ENCODE data around the gene THNSL1. TPM values are rescaled to one million over a fixed set of nuclear protein-coding genes. Genes with fewer than 3 reads are reported as not detected.
A peak's percentile ranks its signal among the peaks of the same experiment; 100 is the strongest.

The THNSL1 gene
- polyA plus RNA-seq, 2 of the 4 experiments (the other 2 are of a cell fraction) = 4.8 to 6.1 TPM

GRCh38 chr10:24984906-24985305 lies 31.5 kb upstream of the THNSL1 start:
- CTCF ChIA-PET = interaction anchor here (4.2 kb wide), 1 partner anchor 342 kb away, joined by 25 read pairs; no protein-coding TSS in a partner anchor
- FAIRE-seq (no peak), ATAC-seq (no peak), DNase-seq (ENCODE audit: low read depth in 1 of 2, low spot score in 1 of 2) (no peak)
- Histone ChIP-seq H3K4me2 (no peak overlapping the region), H3K4me3 (no peak overlapping the region), H3K4me1 (peaks cover 14% of the 10 kb centered on the region; the same call in 1 of the 3 replicates), H3K9me3 (no peaks in the 10 kb centered on the region), H3K27ac (no peak overlapping the region)
- WGBS (ENCODE audit: missing lambda C conversion rate) = 43% methylated on average over 3 of the region's 3 CpGs
- POLR2A ChIA-PET = no interaction called here
- TF ChIP-seq RCOR1 (IDR thresholded peaks at IDR 0.05; ENCODE audit: low read depth, low read length) (no peak), NR3C1 (IDR thresholded peaks at IDR 0.05) (no peak), BHLHE40 (IDR thresholded peaks at IDR 0.05; ENCODE audit: low read depth, low read length) (no peak), USF2 (IDR thresholded peaks at IDR 0.05) (no peak), NPAS2 (CRISPR knock-in tag; IDR thresholded peaks at IDR 0.05; ENCODE audit: borderline replicate concordance) (no peak)

DNA sequence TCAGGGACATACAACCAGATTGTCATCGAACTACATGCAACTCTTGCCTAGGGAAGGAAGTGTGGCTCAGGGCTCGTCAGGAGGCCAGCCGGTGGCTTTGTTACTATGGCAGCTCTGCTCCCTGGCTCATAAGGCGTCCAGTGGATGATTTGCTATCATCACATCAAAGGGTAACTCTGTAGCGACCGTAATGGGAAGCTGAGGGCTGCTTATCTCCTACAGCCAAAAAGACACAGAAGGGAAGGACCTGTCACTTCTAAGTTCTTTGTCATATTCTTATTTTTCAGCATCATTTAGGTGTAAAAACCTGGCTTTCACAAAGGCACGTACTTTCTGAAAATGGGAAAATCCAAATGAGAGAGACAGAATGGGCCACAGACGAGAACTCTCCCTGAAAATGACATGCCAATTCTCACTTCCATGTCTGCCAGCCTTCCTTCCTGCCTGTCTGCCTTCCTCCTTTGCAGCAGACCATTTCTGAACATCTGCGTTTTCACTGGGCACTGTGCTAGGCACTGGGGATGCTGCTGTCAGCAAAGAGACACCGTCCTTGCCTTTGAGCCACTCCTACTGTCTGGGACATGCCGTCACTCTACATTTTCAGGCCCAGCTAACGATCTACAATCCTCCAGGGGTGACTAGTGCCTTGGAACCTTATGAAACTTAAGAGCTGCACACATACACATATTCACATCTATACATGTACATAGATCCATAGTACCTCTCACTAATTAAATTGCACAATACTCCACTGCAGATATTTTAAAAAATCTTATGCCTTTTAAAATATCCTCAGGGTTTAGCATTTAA lies 27.4 kb upstream of the THNSL1 start:
- ChIA-PET CTCF (interaction anchor here (0.8 to 2.6 kb wide), 17 partner anchors 8 to 373 kb away, joined by 3 to 20 read pairs (median 4); no protein-coding TSS in a partner anchor), POLR2A (interaction anchor here (0.6 kb wide), 1 partner anchor 264 kb away, joined by 3 read pairs; no protein-coding TSS in a partner anchor)
- ATAC-seq = no peak
- peak overlapping the region in 1 of 2 experiments; percentile 59; a peak in 3 of 6 replicates for H3K27ac ChIP-seq
- 85% methylated on average over 12 of the region's 12 CpGs for WGBS (ENCODE audit: missing lambda C conversion rate)
- FAIRE-seq = no peak
- peaks cover 14% of the 10 kb centered on the region; the same call in 2 of the 3 replicates for H3K4me1 ChIP-seq
- DNase-seq (ENCODE audit: low read depth in 1 of 2, low spot score in 1 of 2) = no peak
- H3K9me3 ChIP-seq = no peaks in the 10 kb centered on the region
- no peak overlapping the region for H3K4me3 ChIP-seq
- H3K4me2 ChIP-seq = peak overlapping the region; percentile 47; the same call in 1 of the 3 replicates
- TF ChIP-seq ESRRA (IDR thresholded peaks at IDR 0.05; ENCODE audit: borderline replicate concordance, low read length) (no peak), NFE2L2 (conservative IDR thresholded peaks at IDR 0.05; ENCODE audit: low read length) (no peak), ZNF302 (CRISPR knock-in tag; IDR thresholded peaks at IDR 0.05) (no peak), RNF2 (IDR thresholded peaks at IDR 0.05; ENCODE audit: borderline replicate concordance, low read depth) (no peak), ZFP36 (IDR thresholded peaks at IDR 0.05; ENCODE audit: borderline replicate concordance, partially characterized antibody) (no peak), HOXB13 (CRISPR knock-in tag; IDR thresholded peaks at IDR 0.05; ENCODE audit: low read depth) (no peak), SMC3 (IDR thresholded peaks at IDR 0.05) (no peak), MYC (IDR thresholded peaks at IDR 0.05; ENCODE audit: borderline replicate concordance, low read length) (no peak), ZSCAN20 (CRISPR knock-in tag; IDR thresholded peaks at IDR 0.05) (no peak), RARB (CRISPR knock-in tag; IDR thresholded peaks at IDR 0.05) (no peak), BHLHE40 (IDR thresholded peaks at IDR 0.05; ENCODE audit: low read depth, low read length) (no peak)
- TF ChIP-seq, protein P1, sequence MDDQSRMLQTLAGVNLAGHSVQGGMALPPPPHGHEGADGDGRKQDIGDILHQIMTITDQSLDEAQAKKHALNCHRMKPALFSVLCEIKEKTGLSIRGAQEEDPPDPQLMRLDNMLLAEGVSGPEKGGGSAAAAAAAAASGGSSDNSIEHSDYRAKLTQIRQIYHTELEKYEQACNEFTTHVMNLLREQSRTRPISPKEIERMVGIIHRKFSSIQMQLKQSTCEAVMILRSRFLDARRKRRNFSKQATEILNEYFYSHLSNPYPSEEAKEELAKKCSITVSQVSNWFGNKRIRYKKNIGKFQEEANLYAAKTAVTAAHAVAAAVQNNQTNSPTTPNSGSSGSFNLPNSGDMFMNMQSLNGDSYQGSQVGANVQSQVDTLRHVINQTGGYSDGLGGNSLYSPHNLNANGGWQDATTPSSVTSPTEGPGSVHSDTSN (IDR thresholded peaks at IDR 0.05) = no peak

DNA sequence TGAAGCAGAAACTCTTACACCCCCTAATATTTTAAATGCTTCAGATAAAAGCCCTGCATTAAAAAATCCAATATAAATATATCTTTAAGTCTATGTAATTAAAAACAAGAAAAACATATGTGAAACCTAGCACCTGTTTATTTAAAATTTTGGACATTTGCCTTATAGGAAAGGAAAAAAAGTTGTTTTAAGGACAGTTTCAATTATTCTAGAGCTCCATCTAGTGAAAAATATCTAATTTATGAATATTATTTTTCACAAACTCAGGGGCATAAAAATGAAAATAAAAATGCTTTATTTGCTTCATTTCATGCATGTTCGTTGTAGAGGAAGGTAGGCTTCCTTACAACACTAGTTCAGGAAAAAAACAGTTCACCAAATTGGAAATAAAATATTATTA lies 26.5 kb upstream of the THNSL1 start:
- POLR2A ChIA-PET = interaction anchor here (0.6 kb wide), 1 partner anchor 265 kb away, joined by 3 read pairs; no protein-coding TSS in a partner anchor
- CTCF ChIA-PET = interaction anchor here (0.6 to 2.6 kb wide), 22 partner anchors 9 to 409 kb away, joined by 3 to 20 read pairs (median 4); no protein-coding TSS in a partner anchor
- 0% methylated on average over 1 of the region's 1 CpG for WGBS (ENCODE audit: missing lambda C conversion rate)
- no peak for ATAC-seq
- no peak overlapping the region for H3K27ac ChIP-seq
- no peak for TF ChIP-seq FOSL2 (IDR thresholded peaks at IDR 0.05)
- TF ChIP-seq FOSL2 (CRISPR knock-in tag; IDR thresholded peaks at IDR 0.05) = no peak
- TF ChIP-seq FOXS1 (CRISPR knock-in tag; IDR thresholded peaks at IDR 0.05) = no peak
- peak; percentile 72 to 88 for TF ChIP-seq RAD21 (conservative IDR thresholded peaks at IDR 0.05 in 1 of 2, IDR thresholded peaks at IDR 0.05 in 1 of 2)
- peak; percentile 85 for TF ChIP-seq SMC3 (IDR thresholded peaks at IDR 0.05)
- peak; percentile 61 for TF ChIP-seq CTCF (IDR thresholded peaks at IDR 0.05)
- TF ChIP-seq BCL3 (IDR thresholded peaks at IDR 0.05) = no peak
- no peak for TF ChIP-seq RFX5 (IDR thresholded peaks at IDR 0.05)
- peaks cover 14% of the 10 kb centered on the region; the same call in 2 of the 3 replicates for H3K4me1 ChIP-seq
- DNase-seq (ENCODE audit: low read depth in 1 of 2, low spot score in 1 of 2) = no peak
- no peak overlapping the region for H3K4me3 ChIP-seq
- no peaks in the 10 kb centered on the region for H3K9me3 ChIP-seq
- FAIRE-seq = no peak
- peak overlapping the region; percentile 47; the same call in 1 of the 3 replicates for H3K4me2 ChIP-seq
